GM12878 (cell line): ENCODE data around the gene TBC1D22B. TPM values are rescaled to one million over a fixed set of nuclear protein-coding genes. Genes with fewer than 3 reads are reported as not detected.

Source experiments
- ATAC-seq: fragments of 200-7000 bp; cut with Tn5 transposase; 3 replicates; pipeline ENCODE4 v1.9.1; 2020; ENCODE audit warnings: mild to moderate bottlenecking, moderate library complexity
- BruUV-seq: library from RNA; stranded (reverse); fragments of 400-500 nt; replicated peaks from 2 replicates; lab custom pipeline; 2021; lab: Mats Ljungman, UMichigan
- CTCF ChIA-PET: fragments of 300-600 bp; sonication (Branson Sonifier 250); formaldehyde crosslinking; extraction: SDS; loops from one replicate; lab custom pipeline; 2021; ENCODE audit warnings: inconsistent platforms; lab: Yijun Ruan, JAX
- POLR2A ChIA-PET: fragments of 350-600 bp; formaldehyde crosslinking; extraction: SDS; loops from one replicate; lab custom pipeline; 2021; ENCODE audit warnings: inconsistent platforms; lab: Charles Lee
- RAD21 ChIA-PET: fragments of 300-600 bp; sonication (Branson Sonifier 250); formaldehyde crosslinking; loops from one replicate; lab custom pipeline; 2023; ENCODE audit warnings: antibody characterized with exemption; ENCODE audit not compliant: unreplicated experiment; lab: Charles Lee
- SMC1A ChIA-PET: fragments of 300-600 bp; sonication (Branson Sonifier 250); formaldehyde crosslinking; loops from one replicate; lab custom pipeline; 2023; ENCODE audit not compliant: unreplicated experiment, uncharacterized antibody; lab: Charles Lee
- DNase-seq: peaks from one replicate; pipeline ENCODE4 v3.0.0-alpha.2; 2011; ENCODE audit warnings: low read depth, low spot score
- FAIRE-seq: peaks from 3 replicates; lab custom pipeline; 2011; peaks lifted over from hg19 to GRCh38; lab: Jason Lieb, UNC
- H2AFZ ChIP-seq: 2 replicates; pipeline ENCODE4 v1.6.0; 2011; ENCODE audit warnings: low read depth, low read length, control low read depth; ENCODE audit not compliant: control insufficient read depth
- H3K27ac ChIP-seq: 2 replicates; pipeline ENCODE4 v1.5.1; 2011; ENCODE audit warnings: control low read depth; ENCODE audit not compliant: control insufficient read depth, insufficient read depth
- H3K27me3 ChIP-seq, 2 experiments: replicated peaks in 1 of 2; 2 replicates each; pipeline versions ENCODE4 v1.6.0 to v1.6.1; 2011; ENCODE audit warnings: low read length in 1 of 2; ENCODE audit not compliant: control insufficient read depth in 2 of 2, insufficient read depth in 2 of 2
- H3K36me3 ChIP-seq, 2 experiments: 2 replicates each; pipeline ENCODE4 v1.5.1; 2011; ENCODE audit warnings: low read length in 1 of 2; ENCODE audit not compliant: control insufficient read depth in 2 of 2, insufficient read depth in 2 of 2
- H3K4me1 ChIP-seq: 2 replicates; pipeline ENCODE4 v1.6.1; 2011; ENCODE audit warnings: mild to moderate bottlenecking, low read length, moderate library complexity, mixed read lengths; ENCODE audit not compliant: control insufficient read depth, insufficient read depth
- H3K4me2 ChIP-seq: 2 replicates; pipeline ENCODE4 v1.6.0; 2011; ENCODE audit warnings: control low read depth; ENCODE audit not compliant: control insufficient read depth, insufficient read depth
- H3K4me3 ChIP-seq: fragments of 200-600 bp; sonication (generic); 2 replicates; pipeline ENCODE4 v1.5.1; 2016
- H3K79me2 ChIP-seq: 2 replicates; pipeline ENCODE4 v1.6.0; 2011; ENCODE audit warnings: low read length; ENCODE audit not compliant: control insufficient read depth, insufficient read depth
- H3K9ac ChIP-seq: 2 replicates; pipeline ENCODE4 v1.8.0; 2011; ENCODE audit warnings: low read length, control low read depth, mixed read lengths; ENCODE audit not compliant: control insufficient read depth, insufficient read depth
- H3K9me3 ChIP-seq: replicated peaks from 3 replicates; pipeline ENCODE4 v1.5.1; 2011; ENCODE audit warnings: mild to moderate bottlenecking, low read length; ENCODE audit not compliant: control insufficient read depth, insufficient read depth
- H4K20me1 ChIP-seq: 2 replicates; pipeline ENCODE4 v1.6.0; 2011; ENCODE audit not compliant: control insufficient read depth, insufficient read depth
- ATF2 ChIP-seq: IDR thresholded peaks from 2 replicates; pipeline ENCODE4 v1.6.1; 2012; ENCODE audit warnings: low read length, inconsistent platforms
- CHD2 ChIP-seq: IDR thresholded peaks from 2 replicates; pipeline ENCODE4 v1.6.1; 2011; ENCODE audit warnings: low read depth, low read length, improper control_type of control experiment, borderline replicate concordance
- MTA2 ChIP-seq: fragments of 450-650 bp; IDR thresholded peaks from 2 replicates; pipeline ENCODE4 v1.6.1; 2016; ENCODE audit warnings: low read depth, mild to moderate bottlenecking, moderate library complexity
- RBBP5 ChIP-seq: fragments of 200-600 bp; sonication (generic); conservative IDR thresholded peaks from 2 replicates; pipeline ENCODE4 v1.6.1; 2016
- SIN3A ChIP-seq: IDR thresholded peaks from 2 replicates; pipeline ENCODE4 v1.6.1; 2012; ENCODE audit warnings: low read depth, low read length, improper control_type of control experiment
- TCF3 ChIP-seq: IDR thresholded peaks from 2 replicates; pipeline ENCODE4 v1.6.1; 2012; ENCODE audit warnings: low read depth, mild to moderate bottlenecking, low read length, borderline replicate concordance; ENCODE audit not compliant: insufficient read depth
- in situ Hi-C: fragments of 300-500 bp; cut with MboI; formaldehyde crosslinking; loops from 9 replicates; pipeline ENCODE4 v1.14.3; 2018; ENCODE audit warnings: mixed read lengths
- intact Hi-C: fragments of 100-400 bp; cut with micrococcal nuclease; formaldehyde crosslinking; loops from one replicate; pipeline ENCODE4 v1.14.2; 2022; ENCODE audit not compliant: unreplicated experiment
- polyA plus RNA-seq, 11 experiments: library from polyadenylated mRNA; depleted of rRNA in 4 of 11; unstranded in 6 of 11; stranded (reverse) in 5 of 11; fragments of >200 nt; fragmentation: Nextera tagmentation in 4 of 11; fragmentation: Illumina TruSeq in 1 of 11; extraction: Ambion mirVana in 4 of 11; extraction: Trizol in 1 of 11; gene quantifications; 1 replicate in 1 of 11; 2 replicates in 10 of 11; pipeline versions ENCODE4 v1.2.1 to v1.2.3, GENCODE V29; 2011 to 2016; ENCODE audit warnings: inconsistent platforms in 2 of 11, missing spikeins in 2 of 11, low read depth in 1 of 11
- total RNA-seq, 4 experiments: library from RNA; depleted of rRNA in 3 of 4; stranded (reverse); fragments of >200 nt in 3 of 4; fragmentation: Illumina TruSeq in 1 of 4; extraction: Trizol in 1 of 4; gene quantifications; 2 replicates each; pipeline versions ENCODE4 v1.2.1 to v1.2.3, GENCODE V29; 2013 to 2021
- TF ChIP-seq, protein P1 (sequence below): IDR thresholded peaks from 2 replicates; pipeline ENCODE4 v1.6.1; 2011; ENCODE audit warnings: low read depth, low read length, improper control_type of control experiment, borderline replicate concordance

Gene TBC1D22B
- total and polyA plus RNA-seq, 10 of the 15 experiments (the other 5 are each of a cell fraction or from before 2014, with no cell fraction given), result 3.4 to 18.7 (median 14.1) TPM

DNA sequence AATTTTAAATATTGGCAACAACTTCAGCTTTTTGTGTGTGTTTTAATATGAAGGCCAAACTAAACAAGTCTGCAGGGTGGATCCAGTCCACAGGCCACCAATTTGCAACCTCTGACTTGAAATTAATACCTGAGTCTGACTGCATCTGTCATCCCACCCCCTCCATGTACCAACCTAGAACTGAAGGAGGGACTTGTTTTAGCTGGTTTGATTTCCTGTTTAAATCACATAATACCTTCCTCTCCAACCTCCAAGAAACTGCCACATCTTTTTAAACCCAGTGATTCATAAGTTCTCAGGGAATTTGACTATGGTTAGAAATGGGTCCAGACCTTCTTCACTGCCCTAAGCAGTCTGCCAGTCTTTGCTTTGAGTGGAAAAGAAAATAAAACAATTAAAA, 117.8 kb downstream of the TBC1D22B start:
- peaks cover 9 to 27% of the 10 kb centered on the region in 2 experiments for H3K36me3 ChIP-seq
- no peak overlapping the region for H2AFZ ChIP-seq
- ChIA-PET RAD21 (no interaction called here), CTCF (no interaction called here), SMC1A (interaction anchor here (1.1 kb wide), 1 partner anchor 13 kb away, joined by 3 read pairs; no protein-coding TSS in a partner anchor), POLR2A (interaction anchor here (0.6 kb wide), 1 partner anchor 45 kb away, joined by 3 read pairs; no protein-coding TSS in a partner anchor)
- FAIRE-seq, result no peak
- H3K4me2 ChIP-seq, result no peak overlapping the region
- no TSS peak for BruUV-seq
- TF ChIP-seq RBBP5, result no peak
- no peak for TF ChIP-seq CHD2
- TF ChIP-seq TCF3, result no peak
- TF ChIP-seq, protein P1, sequence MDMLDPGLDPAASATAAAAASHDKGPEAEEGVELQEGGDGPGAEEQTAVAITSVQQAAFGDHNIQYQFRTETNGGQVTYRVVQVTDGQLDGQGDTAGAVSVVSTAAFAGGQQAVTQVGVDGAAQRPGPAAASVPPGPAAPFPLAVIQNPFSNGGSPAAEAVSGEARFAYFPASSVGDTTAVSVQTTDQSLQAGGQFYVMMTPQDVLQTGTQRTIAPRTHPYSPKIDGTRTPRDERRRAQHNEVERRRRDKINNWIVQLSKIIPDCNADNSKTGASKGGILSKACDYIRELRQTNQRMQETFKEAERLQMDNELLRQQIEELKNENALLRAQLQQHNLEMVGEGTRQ, result no peak
- no peak for TF ChIP-seq SIN3A
- TF ChIP-seq MTA2, result no peak
- TF ChIP-seq ATF2, result no peak
- H3K79me2 ChIP-seq, result no peaks in the 10 kb centered on the region
- no peak for DNase-seq
- H3K27ac ChIP-seq, result no peak overlapping the region
- intact Hi-C loops, result no loop called here
- H3K4me3 ChIP-seq, result no peak overlapping the region
- ATAC-seq, result no peak
- H3K4me1 ChIP-seq, result peaks cover 3% of the 10 kb centered on the region; the same call in 1 of the 2 replicates
- H4K20me1 ChIP-seq, result no peaks in the 10 kb centered on the region
- no peak overlapping the region for H3K9ac ChIP-seq
- no peaks in the 10 kb centered on the region for H3K9me3 ChIP-seq
- in situ Hi-C loops, result no loop called here
- no peaks in the 10 kb centered on the region for H3K27me3 ChIP-seq
